ENCODE data around the gene UCK2. TPM values are rescaled to one million over a fixed set of nuclear protein-coding genes. Genes with fewer than 3 reads are reported as not detected.

The UCK2 gene
- total RNA-seq, 1 experiment from 2014 or later: 88.4 TPM

DNA sequence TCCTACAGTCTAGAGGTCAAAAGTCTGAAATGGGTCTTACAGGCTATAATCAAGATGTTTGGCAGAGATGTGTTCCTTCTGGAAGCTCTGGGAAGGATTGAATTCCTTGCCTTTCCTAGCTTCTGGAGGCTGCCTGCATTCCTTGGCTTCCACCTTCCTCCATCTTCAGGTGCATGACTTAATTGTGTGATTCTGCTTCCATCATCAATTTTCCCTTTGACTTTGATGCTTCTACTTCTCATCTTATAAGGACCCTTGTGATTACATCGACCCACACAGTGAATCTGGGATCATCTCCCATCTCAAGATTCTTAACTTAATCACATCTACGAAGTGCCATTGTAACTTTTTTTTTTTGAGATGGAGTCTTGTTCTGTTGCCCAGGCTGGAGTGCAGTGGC lies 111.4 kb downstream of the UCK2 start:
- TF ChIP-seq TCF7L2 (IDR thresholded peaks at IDR 0.05; ENCODE audit: borderline replicate concordance, extremely low read depth, insufficient read depth, insufficient read length): no peak
- no peak for TF ChIP-seq ZNF274 (IDR thresholded peaks at IDR 0.05; ENCODE audit: low read depth, low read length)
- TF ChIP-seq ZFX (IDR thresholded peaks at IDR 0.05): no peak
- TF ChIP-seq, protein P1, sequence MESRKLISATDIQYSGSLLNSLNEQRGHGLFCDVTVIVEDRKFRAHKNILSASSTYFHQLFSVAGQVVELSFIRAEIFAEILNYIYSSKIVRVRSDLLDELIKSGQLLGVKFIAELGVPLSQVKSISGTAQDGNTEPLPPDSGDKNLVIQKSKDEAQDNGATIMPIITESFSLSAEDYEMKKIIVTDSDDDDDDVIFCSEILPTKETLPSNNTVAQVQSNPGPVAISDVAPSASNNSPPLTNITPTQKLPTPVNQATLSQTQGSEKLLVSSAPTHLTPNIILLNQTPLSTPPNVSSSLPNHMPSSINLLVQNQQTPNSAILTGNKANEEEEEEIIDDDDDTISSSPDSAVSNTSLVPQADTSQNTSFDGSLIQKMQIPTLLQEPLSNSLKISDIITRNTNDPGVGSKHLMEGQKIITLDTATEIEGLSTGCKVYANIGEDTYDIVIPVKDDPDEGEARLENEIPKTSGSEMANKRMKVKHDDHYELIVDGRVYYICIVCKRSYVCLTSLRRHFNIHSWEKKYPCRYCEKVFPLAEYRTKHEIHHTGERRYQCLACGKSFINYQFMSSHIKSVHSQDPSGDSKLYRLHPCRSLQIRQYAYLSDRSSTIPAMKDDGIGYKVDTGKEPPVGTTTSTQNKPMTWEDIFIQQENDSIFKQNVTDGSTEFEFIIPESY (IDR thresholded peaks at IDR 0.05; ENCODE audit: extremely low read depth, insufficient replicate concordance, low read length): no peak
- no peak for TF ChIP-seq EZH2phosphoT487 (IDR thresholded peaks at IDR 0.05; ENCODE audit: borderline replicate concordance)
- TF ChIP-seq, protein P2, sequence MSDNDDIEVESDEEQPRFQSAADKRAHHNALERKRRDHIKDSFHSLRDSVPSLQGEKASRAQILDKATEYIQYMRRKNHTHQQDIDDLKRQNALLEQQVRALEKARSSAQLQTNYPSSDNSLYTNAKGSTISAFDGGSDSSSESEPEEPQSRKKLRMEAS (IDR thresholded peaks at IDR 0.05): no peak
- no peak for TF ChIP-seq POLR2A (IDR thresholded peaks at IDR 0.05; ENCODE audit: borderline replicate concordance, extremely low read depth, insufficient read depth, insufficient read length)
- no peak for TF ChIP-seq SIN3A (IDR thresholded peaks at IDR 0.05; ENCODE audit: low read depth)
- TF ChIP-seq POLR2AphosphoS5 (IDR thresholded peaks at IDR 0.05; ENCODE audit: low read depth, low read length): no peak
- Histone ChIP-seq H3K27me3 (ENCODE audit: insufficient read depth, low read length) (peaks cover 23% of the 10 kb centered on the region; the same call in 1 of the 2 replicates), H3K4me2 (ENCODE audit: low read length) (no peak overlapping the region), H2AFZ (ENCODE audit: low read depth, low read length, poor library complexity, severe bottlenecking) (no peak overlapping the region), H3K36me3 (ENCODE audit: control insufficient read depth in 1 of 2, insufficient read depth in 2 of 2, low read length in 2 of 2) (no peaks in the 10 kb centered on the region), H3K27ac (ENCODE audit: low read depth, low read length) (no peak overlapping the region), H3K9me3 (ENCODE audit: control insufficient read depth in 1 of 2, insufficient read depth in 1 of 2, low read depth in 1 of 2, low read length in 2 of 2) (no peaks in the 10 kb centered on the region), H3K9ac (ENCODE audit: low read length) (no peak overlapping the region), H3K9me2 (ENCODE audit: insufficient read depth) (no peaks in the 10 kb centered on the region), H4K20me1 (ENCODE audit: insufficient read depth) (no peaks in the 10 kb centered on the region), H3K4me3 (replicated peaks in 1 of 2; ENCODE audit: low read depth in 1 of 2, low read length in 2 of 2) (no peak overlapping the region), H3K4me1 (ENCODE audit: control insufficient read depth in 1 of 2, insufficient read depth in 2 of 2, low read length in 2 of 2) (no peaks in the 10 kb centered on the region), H3K79me2 (ENCODE audit: insufficient read depth, low read length) (no peaks in the 10 kb centered on the region)
- intact Hi-C loops (cut with micrococcal nuclease): no loop called here
- no peak for ATAC-seq
- ChIA-PET RAD21 (ENCODE audit: low non-redundant PET in 1 of 2, low total read pairs in 2 of 2, uncharacterized antibody in 2 of 2, unreplicated experiment in 2 of 2) (no interaction called here), CTCF (no interaction called here), POLR2A (no interaction called here)
- no TSS peak for BruUV-seq (replicated peaks)
- DNase-seq (ENCODE audit: low read depth, low spot score): no peak

All from HCT116 (cell line).